HG02642 (cell line): ENCODE data around the gene ATP2C2.

Experiments
- ATAC-seq: cut with Tn5 transposase; IDR thresholded peaks from one replicate; pipeline ENCODE4 v1.9.1; 2021; ENCODE audit warnings: mild to moderate bottlenecking; ENCODE audit not compliant: unreplicated experiment, poor library complexity

ATP2C2 gene

GRCh38 chr16:84462296-84463210, 94.2 kb downstream of the ATP2C2 start:
- no peak for ATAC-seq

GRCh38 chr16:84463221-84463620, 94.9 kb downstream of the ATP2C2 start:
- no peak for ATAC-seq

- ATAC-seq = no peak
Measured at GRCh38 chr16:84464116-84464515, 95.8 kb downstream of the ATP2C2 start.

- no peak for ATAC-seq
Measured at GRCh38 chr16:84465154-84465553, 96.8 kb downstream of the ATP2C2 start.

- no peak for ATAC-seq
Measured at GRCh38 chr16:84466692-84467091, 98.4 kb downstream of the ATP2C2 start.

- ATAC-seq = no peak
Measured at GRCh38 chr16:84467256-84467655, 98.9 kb downstream of the ATP2C2 start.

- ATAC-seq = no peak
Measured at GRCh38 chr16:84467709-84468108, 99.4 kb downstream of the ATP2C2 start.

GRCh38 chr16:84471316-84471715, 103.0 kb downstream of the ATP2C2 start:
- no peak for ATAC-seq

GRCh38 chr16:84471966-84472365, 103.6 kb downstream of the ATP2C2 start:
- ATAC-seq = no peak

- no peak for ATAC-seq
Measured at GRCh38 chr16:84475643-84476240, 107.4 kb downstream of the ATP2C2 start.

GRCh38 chr16:84476401-84476800, 108.1 kb downstream of the ATP2C2 start:
- no peak for ATAC-seq

GRCh38 chr16:84477661-84478060, 109.3 kb downstream of the ATP2C2 start:
- ATAC-seq = no peak

GRCh38 chr16:84478172-84478947, 110.0 kb downstream of the ATP2C2 start:
- ATAC-seq = no peak

GRCh38 chr16:84479716-84480450, 111.5 kb downstream of the ATP2C2 start:
- no peak for ATAC-seq

GRCh38 chr16:84481051-84481735, 112.9 kb downstream of the ATP2C2 start:
- no peak for ATAC-seq

GRCh38 chr16:84482001-84482891, 113.9 kb downstream of the ATP2C2 start:
- no peak for ATAC-seq

- ATAC-seq = no peak
Measured at GRCh38 chr16:84482951-84483881, 114.9 kb downstream of the ATP2C2 start.
